Right kidney (tissue), 1 donor: Measurements from ENCODE around the gene DAPK2.
"Not testable (repeated sequence)": the region's sequence is repeated elsewhere in the genome, so short reads cannot be mapped to it uniquely, and the experiment has no call there.

Experiments
- DNase-seq: peaks from one replicate; pipeline ENCODE4 v3.0.0-alpha.2; 2016

DAPK2 gene

GRCh38 chr15:64058279-64058678, 12.0 kb upstream of the DAPK2 start:
- DNase-seq, result no peak

GRCh38 chr15:64053674-64054073, 7.4 kb upstream of the DAPK2 start:
- DNase-seq, result not testable (repeated sequence)

- no peak for DNase-seq
Measured at GRCh38 chr15:64052925-64053491, 6.7 kb upstream of the DAPK2 start.

GRCh38 chr15:64051407-64052259, 5.3 kb upstream of the DAPK2 start:
- DNase-seq, result no peak

GRCh38 chr15:64051093-64051402, 4.8 kb upstream of the DAPK2 start:
- no peak for DNase-seq

GRCh38 chr15:64050281-64051092, 4.2 kb upstream of the DAPK2 start:
- no peak for DNase-seq

GRCh38 chr15:64048781-64049460, 2.6 kb upstream of the DAPK2 start:
- no peak for DNase-seq

- DNase-seq, result peak; percentile 63
Measured at GRCh38 chr15:64045774-64046420, 388 bp downstream of the DAPK2 start.

GRCh38 chr15:64045101-64045435, 1.2 kb downstream of the DAPK2 start:
- DNase-seq, result no peak

GRCh38 chr15:64044300-64045100, 1.8 kb downstream of the DAPK2 start:
- DNase-seq, result no peak

GRCh38 chr15:64038878-64039610, 7.2 kb downstream of the DAPK2 start:
- DNase-seq, result no peak

- DNase-seq, result no peak
Measured at GRCh38 chr15:64037966-64038365, 8.3 kb downstream of the DAPK2 start.

- DNase-seq, result no peak
Measured at GRCh38 chr15:64037116-64037515, 9.2 kb downstream of the DAPK2 start.

- DNase-seq, result no peak
Measured at GRCh38 chr15:64035525-64035924, 10.8 kb downstream of the DAPK2 start.

- DNase-seq, result no peak
Measured at GRCh38 chr15:64034519-64034918, 11.8 kb downstream of the DAPK2 start.

GRCh38 chr15:64032329-64032728, 14.0 kb downstream of the DAPK2 start:
- DNase-seq, result no peak

GRCh38 chr15:64030123-64030522, 16.2 kb downstream of the DAPK2 start:
- DNase-seq, result no peak

GRCh38 chr15:64029633-64030032, 16.7 kb downstream of the DAPK2 start:
- no peak for DNase-seq

- no peak for DNase-seq
Measured at GRCh38 chr15:64029110-64029509, 17.2 kb downstream of the DAPK2 start.

GRCh38 chr15:64026591-64026990, 19.7 kb downstream of the DAPK2 start:
- DNase-seq, result no peak
